T-helper 1 cell treated with Interleukin-12 subunit alpha and Interleukin-12 subunit beta and Interleukin-4 antibody, amounts not matched to agents 30 ng/mL and 1 ng/mL, for 36 hours (primary cell): ENCODE results near the gene BOLA3. TPM values are rescaled to one million over a fixed set of nuclear protein-coding genes. Genes with fewer than 3 reads are reported as not detected.

Experiments
- intact Hi-C: fragments of 100-400 bp; cut with micrococcal nuclease; formaldehyde crosslinking; loops from one replicate; pipeline ENCODE4 v1.15.1; 2024
- total RNA-seq: library from RNA; stranded (reverse); gene quantifications from 2 replicates; pipeline ENCODE4 v1.2.3, GENCODE V29; 2022

The BOLA3 gene, protein sequence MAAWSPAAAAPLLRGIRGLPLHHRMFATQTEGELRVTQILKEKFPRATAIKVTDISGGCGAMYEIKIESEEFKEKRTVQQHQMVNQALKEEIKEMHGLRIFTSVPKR
- total RNA-seq: 61.3 and 70.2 TPM in 2 replicates

DNA sequence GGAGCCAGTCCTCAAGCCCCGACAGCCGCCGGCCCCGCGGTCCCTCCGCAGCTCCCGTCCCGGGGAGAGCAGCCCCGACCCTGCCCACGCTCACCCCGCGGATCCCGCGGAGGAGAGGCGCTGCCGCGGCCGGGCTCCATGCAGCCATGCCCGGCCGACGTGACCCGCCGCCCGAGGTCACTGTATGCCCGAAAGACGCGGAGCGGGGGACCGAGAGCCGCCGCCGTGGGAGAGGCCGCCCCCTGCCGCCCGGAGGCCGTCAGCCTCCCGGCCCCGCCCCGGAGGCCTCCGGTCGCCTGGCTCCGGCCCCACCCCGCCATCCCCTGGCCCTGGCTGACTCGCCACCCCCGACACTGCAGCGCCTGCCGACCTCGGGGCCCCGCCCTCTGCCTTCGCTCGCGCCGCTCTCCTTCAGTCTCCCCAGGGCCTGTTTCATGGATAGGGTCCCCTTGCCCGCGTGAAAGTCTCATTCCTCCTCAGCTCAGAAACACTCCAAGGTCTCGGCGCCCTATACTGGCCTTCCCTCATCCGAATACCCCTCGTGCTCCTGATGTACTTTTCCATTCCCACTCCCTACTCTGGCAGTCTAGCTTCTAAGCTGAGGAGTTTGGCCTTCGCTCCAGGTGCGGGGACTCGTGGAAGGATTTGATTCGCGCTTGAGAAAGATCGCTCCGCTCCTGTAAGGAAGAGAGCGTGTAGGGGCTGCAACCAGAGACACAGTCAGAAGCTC, at the start of gene BOLA3:
TSS of gene BOLA3 (minus strand) at position 186 of the 730 bp plus-strand sequence. CDS start at position 148, 38 bp downstream.
- intact Hi-C loops: loop anchor here (1.0 to 2.0 kb wide), 10 partner anchors 28 to 324 kb away; partner anchors contain the start of genes DGUOK, MOB1A, MTHFD2 and STAMBP

DNA sequence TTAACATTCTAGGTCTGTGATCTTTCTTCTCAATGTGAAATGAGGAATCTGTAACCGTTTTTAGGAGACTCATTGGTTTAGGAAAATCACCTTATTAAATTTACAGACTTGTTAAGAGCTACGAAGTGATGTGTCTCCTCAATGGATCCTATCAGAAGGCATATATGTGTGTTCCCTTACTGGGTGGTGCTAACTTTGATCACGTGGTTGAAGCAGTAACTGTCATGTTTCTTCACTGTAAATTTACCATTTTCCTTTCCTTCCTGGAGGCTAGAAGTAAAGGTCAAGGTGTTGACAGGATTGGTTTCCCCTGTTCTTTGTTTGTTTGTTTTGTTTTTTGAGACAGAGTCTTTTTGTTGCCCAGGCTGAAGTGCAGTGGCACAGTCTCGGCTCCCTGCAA, 49.3 kb upstream of the BOLA3 start:
- intact Hi-C loops: loop anchor here (5.0 kb wide), 3 partner anchors 210 to 965 kb away; partner anchors contain the start of genes CCT7, DOK1, LOXL3 and PRADC1

DNA sequence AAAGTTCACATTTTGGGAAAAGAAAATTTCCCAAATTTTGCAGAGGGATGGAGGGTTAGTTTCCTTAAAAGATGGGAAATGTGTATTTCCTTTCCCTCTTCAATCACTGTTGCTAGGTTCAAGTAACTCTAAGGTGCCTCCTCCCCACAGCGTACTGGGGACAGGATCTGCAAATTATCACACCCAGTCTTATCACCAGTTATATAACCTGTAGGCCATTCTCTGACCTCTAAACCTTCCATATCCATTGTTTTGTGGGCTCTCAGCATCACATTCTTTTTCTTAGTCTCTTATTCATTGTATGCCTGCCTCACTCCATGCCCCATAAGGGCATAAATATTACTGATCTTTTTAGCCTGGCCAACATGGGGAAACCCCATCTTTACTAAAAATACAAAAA, 47.1 kb upstream of the BOLA3 start:
- intact Hi-C loops: loop anchor here (5.0 kb wide), 3 partner anchors 207 to 962 kb away; partner anchors contain the start of genes CCT7, DOK1, LOXL3 and PRADC1

DNA sequence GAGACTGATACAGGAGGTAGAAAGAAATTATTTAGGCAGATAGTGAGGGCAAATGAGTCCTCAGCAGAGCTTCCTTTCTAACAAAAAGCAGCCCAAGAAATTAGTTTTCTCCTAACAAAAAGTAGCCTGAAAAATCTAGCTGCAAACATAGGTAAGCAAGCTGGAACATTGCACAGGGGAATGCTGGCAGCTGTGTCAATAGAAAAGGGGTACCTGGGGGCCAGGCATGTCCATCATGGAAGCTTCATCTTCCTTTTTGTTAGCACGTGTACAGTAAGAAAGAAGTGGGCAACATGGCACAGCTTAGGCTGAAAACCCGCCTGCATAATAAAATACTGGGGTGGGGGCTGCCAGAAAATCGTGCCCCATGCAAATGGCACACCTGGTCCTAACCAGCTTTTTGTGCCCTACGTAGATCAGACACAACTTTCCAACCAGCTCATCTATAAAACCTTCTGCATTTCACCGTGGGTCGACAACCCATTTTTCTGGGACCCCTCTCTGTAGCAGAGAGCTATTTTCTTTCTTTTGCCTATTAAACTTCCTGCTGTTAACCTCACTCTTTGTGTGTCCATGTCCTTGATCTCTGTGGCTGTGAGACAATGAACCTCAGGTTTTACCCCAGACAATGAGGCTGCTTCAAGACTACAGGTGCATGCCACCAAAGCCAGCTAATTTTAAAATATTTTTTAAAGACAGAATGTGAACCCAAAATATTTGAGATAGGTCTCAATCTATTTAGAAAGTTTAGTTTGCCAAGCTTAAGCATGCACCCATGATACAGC, 44.1 kb upstream of the BOLA3 start:
- intact Hi-C loops: no loop called here

DNA sequence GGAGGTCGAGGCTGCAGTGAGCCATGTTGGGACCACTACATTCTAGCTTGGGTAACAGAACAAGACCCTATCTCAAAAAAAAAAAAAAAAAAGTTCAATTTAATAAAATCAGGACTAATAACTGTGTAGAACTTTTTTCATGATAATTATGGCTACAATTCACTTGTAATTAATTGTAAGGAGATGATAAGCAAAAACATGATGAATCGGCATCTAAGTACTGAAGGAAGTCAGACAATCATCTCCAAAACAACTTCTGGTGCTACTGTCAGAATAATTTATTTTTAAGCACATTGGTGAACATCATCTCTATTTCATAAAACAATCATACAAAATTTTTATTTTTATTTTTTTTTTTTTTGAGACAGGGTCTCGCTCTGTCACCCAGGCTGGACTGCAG, 41.0 kb upstream of the BOLA3 start:
- intact Hi-C loops: no loop called here

DNA sequence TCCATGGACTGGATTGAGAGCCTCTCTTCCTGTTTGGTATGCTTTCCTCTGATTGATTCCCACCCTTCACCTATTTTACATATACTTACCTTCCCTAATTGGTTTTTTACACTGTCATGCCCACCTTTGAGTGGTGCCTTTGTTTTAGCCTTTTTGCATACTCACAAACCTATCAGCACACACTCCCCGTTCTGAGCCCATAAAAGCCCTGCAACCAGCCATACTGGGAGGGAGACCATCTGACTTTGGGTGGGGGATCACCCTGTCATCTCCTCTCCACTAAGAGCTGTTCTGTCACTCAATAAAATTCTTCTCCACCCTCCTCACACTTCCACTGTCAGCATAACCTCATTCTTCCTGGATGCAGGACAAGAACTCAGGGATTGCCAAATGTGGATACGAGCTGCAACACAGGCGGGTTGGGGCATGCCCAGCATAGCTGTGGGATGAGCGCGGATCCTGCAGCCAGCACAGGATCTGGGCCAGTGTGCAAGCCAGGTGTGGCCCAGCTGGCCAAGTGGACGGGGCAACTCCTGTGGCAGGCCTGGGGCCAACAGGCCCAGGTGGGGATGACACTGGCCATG, 40.4 kb upstream of the BOLA3 start:
- intact Hi-C loops: no loop called here

DNA sequence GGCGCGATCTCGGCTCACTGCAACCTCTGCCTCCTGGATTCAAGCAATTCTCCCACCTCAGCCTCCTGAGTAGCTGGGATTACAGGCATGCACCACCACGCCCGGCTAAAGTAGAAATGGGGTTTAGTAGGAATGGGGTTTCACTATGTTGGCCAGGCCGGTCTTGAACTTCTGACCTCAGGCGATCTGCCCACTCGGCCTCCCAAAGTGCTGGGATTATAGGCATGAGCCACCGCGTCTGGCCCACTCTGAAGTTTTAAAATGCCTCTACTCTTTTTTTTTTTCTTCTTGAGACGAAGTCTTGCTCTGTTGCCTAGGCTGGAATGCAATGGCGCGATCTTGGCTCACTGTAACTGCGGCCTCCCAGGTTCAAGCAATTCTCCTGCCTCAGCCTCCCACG, 39.0 kb upstream of the BOLA3 start:
- intact Hi-C loops: loop anchor here (1.0 kb wide), 2 partner anchors 8 to 12 kb away; partner anchors contain the start of genes MOB1A and MTHFD2

DNA sequence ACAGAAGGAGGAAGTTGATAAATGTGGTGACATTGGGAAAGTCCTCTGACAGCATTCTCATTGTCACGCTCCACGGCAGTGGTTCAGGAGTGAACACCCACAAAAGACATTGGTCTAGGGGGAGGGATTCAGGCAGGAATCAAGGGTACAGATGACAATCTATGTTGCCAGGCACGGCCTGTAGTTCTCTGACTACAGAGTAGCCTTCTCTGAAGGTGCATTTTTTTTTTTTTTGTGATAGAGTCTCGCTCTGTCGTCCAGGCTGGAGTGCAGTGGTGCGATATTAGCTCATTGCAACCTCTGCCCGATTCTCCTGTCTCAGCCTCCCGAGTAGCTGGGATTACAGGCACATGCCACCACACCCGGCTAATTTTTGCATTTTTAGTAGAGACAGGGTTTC, 38.3 kb upstream of the BOLA3 start:
- intact Hi-C loops: loop anchor here (1.0 kb wide), 2 partner anchors 8 to 12 kb away; partner anchors contain the start of genes MOB1A and MTHFD2

DNA sequence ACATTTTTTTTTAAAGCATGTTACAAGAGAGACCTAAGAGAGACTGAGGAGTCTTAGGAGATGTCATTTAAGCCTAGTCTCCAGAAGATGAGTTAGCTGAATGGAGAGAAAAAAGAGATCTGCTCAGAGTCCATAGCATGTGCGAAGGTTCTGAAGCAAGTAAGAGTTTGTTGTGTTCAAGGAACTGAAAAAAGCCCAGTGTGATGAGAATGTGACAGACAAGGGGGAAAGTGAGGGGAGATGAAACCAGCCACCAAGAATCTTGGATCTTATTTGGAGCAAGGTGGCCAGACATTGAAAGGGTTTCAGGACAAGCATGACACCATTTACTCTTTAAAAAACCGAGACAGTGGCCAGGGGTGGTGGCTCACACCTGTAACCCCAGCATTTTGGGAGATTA, 36.2 kb upstream of the BOLA3 start:
- intact Hi-C loops: no loop called here

DNA sequence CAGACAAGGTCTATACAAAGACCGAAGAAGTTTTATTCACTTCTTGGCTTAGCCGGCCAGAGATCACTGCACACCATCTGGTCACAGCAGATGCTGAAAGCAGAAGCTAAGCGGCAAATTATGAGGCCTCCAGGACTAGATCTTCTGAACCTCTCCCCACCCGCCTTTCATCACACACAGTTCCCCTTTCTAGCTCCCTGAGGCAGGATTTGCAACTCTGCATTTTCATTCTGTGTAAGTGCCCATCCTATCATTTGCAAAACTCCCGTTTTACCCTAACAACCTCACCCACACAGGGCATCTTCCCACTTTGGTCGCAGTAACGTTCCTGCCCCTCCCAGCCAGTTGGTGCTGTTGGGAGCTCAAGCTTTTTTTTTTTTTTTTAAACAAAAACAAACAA, 34.0 kb upstream of the BOLA3 start:
- intact Hi-C loops: no loop called here

DNA sequence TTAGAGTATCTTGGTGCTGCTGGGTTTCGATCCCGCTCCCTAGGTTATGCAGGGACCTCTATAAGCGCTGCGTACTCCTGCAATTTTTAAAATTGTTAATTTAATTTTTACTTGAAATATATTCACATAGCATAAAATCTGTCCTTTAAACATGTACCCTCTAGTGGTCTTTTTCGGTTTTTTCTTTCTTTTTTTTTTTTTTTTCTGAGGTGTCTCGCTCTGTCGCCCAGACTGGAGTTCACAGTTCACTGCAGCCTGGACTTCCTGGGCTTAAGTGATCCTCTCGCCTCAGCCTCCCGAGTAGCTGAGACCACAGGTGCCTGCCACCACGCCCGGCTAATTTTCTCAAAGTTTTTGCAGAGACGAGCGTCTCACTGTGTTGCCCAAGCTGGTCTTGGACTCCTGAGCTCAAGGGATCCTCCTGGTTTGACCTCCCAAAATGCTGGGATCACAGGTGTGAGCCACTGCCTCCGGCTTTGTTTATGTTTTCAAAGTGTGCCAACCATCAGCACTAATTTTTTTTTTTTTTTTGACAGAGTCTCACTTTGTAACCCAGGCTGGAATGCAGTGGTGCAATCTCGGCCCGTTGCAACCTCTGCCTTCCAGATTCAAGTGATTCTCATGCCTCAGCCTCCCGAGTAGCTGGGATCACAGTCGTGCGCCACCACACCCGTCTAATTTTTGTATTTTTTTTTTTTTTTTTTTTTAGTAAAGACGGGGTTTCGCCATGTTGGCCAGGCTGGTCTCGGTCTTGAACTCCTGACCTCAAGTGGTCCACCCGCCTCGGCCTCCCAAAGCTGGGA, 31.6 kb upstream of the BOLA3 start:
- intact Hi-C loops: loop anchor here (1.0 to 2.0 kb wide), 4 partner anchors 59 to 794 kb away; partner anchors contain the start of genes ALMS1, C2orf81 and WDR54

DNA sequence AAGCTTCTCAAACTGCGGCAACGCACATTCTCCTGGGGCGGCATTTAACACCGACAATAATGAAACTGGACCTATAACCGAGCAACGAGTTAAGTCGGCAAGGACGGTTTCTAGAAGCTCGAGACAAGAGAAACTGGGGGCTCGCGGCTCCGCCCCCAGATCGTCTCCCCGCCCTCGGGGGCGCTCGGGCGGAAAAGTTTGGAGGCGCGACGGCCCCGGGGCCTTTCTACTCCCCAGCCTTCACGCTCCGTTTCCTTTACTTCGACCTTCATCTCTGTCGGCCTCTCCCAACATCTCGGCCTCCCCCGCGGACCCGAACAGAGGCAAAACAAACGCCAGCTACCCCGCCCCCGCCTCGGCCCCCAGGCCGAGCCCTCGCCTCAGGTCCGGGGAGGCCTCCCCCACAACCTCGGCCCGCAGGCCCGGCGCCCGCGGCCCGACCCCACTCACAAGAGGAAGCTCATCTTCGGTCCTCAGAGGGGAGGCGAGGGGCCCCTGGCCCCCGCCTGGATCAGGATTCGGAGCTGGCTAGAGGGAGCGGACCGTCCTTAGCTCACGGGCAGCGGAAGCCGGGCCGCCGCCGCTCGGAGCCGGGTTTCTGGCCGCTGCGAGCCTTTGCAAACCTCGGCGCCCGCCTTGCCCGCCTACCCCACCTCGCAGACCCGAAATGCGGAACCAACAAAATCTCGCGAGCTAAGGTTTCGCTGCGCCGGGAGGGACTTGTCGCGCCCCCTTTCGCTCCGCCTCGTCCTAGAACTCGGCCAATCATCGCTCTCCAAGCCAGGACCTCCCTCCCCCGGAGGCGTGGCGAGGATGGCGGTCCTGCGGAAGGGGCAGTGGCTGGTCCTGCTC, 30.7 kb upstream of the BOLA3 start, which contains the start of gene MOB1A:
TSS of gene MOB1A (minus strand) at position 669 of the 852 bp plus-strand sequence. CDS start at position 464, 205 bp downstream.
- intact Hi-C loops: loop anchor here (1.0 to 2.0 kb wide), 17 partner anchors 8 to 794 kb away; partner anchors contain the start of genes ALMS1, BOLA3, C2orf81 and DGUOK

DNA sequence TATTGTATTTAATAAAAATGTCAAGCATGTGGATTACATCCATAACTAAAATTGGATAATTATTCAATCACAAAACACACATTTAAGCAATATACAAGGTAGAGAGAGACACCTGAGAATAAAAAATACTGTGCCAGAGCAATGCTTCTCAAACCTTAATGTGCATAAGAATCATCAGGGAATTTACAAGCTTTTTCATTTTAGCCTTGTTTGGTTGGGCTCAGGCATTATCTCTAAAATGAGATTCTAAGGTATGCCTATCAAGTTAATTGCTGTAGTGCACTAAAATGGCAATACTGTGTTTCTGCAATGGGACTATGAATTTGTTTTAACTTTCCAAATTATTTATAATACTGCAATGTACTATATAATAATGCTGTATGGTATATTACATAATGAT, 30.0 kb upstream of the BOLA3 start:
- intact Hi-C loops: loop anchor here (1.0 to 2.0 kb wide), 15 partner anchors 9 to 793 kb away; partner anchors contain the start of genes ALMS1, BOLA3, DGUOK and MTHFD2

DNA sequence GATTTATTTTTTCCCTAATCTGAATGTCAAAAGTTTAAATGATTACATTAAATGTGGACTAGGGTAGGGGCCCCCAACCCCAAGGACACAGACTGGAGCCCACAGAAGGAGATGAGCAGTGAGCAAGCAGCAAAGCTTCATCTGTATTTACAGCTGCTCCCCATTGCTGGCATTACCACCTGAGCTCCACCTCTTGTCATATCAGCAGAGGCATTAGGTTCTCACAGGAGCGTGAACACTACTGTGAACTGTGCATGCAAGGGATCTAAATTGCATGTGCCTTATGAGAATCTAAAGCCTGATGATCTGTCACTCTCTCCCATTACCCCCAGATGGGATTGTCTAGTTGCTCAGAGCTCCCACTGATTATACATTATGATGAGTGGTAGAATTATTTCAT, 27.2 kb upstream of the BOLA3 start:
- intact Hi-C loops: no loop called here

DNA sequence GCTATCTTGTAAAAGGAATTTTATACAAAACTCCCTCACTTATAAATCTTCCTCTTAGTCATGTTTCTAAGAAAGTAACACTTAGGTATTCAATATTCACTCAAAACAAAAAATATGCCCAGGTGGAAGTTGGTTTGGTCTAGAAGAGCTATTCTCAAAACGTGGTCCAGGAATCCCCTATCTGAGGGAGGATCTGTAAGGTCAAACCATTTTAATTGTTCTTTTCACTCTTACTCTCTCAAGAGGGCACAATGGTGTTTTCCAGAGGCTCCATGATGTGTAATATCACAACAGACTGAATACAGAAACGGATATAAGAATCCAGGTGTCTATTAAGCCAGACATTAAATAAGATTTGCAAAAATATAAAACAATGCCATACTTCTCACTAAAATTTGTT, 21.0 kb upstream of the BOLA3 start:
- intact Hi-C loops: no loop called here

DNA sequence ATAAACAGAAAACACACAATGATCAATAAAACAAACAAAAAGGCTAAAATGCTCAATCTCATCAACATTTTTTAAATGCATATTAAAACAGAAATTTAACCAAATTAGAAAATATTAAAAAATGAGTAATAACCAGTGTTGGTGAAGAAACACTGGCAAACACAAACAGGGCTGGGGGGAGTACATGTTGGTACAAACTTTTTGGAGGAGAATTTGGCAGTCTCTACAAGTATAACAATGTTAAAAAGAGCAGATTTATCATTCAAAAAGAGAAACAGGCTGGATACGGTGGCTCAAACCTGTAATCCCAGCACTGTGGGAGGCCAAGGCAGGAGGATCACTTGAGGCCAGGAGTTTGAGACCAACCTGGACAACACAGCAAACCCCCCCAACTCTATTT, 17.0 kb upstream of the BOLA3 start:
- intact Hi-C loops: no loop called here

DNA sequence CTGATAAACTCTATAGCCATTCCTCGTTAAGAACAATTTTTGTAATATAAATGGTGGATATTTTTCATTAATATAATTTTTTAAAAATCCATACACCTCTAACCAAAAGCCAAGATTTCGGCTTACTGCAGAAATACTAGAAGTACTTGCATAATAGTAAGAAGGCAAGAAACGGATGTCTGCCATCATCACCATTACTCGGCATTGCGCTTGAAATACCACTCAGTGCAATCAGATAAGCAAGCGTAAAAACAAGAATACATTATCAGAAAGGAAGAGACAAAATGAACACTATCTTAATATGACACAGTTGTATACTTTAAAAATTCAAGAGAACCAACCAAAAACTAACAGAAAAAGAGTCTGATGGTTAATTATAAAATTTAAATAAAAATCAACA, 15.2 kb upstream of the BOLA3 start:
- intact Hi-C loops: no loop called here

DNA sequence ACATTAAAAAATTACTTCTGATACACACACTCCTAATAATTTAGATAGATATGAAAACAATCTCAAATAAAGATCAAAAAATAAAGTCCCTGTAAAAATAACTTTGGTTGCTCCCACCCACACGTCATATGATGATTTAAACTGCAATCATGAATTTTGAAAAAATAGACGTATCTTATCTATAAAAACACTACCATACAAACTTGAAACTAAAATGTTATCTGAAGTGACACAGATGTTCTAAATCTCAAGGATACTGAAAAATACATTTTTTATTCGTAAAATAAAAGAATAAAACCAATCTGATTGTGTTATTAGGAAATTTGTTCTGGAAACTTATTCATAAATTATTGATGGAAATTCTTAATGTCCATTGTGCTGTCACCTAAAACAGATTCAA, 8.1 kb upstream of the BOLA3 start:
- intact Hi-C loops: no loop called here

DNA sequence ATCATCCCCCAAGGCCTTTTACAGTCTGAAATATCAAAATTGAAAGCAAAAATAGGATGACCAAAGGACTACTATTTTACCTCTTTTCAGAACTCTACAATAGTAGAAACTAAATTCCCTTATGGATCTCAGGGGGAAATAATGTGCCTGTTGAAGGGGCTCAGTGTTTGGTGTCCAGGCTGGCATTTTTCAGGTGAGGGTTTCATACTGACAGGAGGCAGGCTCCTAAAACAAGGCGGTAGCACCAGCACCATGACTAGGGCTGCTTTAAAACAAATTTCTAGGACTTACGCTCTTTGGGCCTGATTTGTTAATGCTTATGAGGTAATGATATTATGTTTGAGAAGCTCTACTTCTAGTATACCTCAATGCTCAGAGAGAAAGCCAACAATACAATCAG, 5.2 kb upstream of the BOLA3 start:
- intact Hi-C loops: no loop called here
